ENCODE data around the gene PLEKHM3.

DNA sequence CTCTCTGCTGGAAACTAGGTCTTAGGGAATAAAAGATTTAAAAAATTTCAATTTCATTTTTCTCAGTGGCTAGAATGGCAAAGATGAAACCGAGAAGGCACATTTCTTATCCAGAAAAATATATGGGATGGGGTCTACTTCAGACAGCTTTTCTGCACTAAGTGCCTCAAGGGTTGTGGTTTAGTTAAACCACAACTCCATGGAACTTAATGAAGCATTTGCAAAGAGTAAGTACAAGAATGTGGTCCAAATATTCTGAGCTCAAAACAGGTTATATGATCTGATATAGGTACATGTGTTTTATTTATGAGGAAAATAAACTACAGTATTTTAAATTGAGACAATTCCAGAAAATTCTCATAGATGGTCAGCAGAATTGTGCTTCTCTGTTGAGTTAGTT, 153.8 kb downstream of the PLEKHM3 start:
- TF ChIP-seq, protein P1, sequence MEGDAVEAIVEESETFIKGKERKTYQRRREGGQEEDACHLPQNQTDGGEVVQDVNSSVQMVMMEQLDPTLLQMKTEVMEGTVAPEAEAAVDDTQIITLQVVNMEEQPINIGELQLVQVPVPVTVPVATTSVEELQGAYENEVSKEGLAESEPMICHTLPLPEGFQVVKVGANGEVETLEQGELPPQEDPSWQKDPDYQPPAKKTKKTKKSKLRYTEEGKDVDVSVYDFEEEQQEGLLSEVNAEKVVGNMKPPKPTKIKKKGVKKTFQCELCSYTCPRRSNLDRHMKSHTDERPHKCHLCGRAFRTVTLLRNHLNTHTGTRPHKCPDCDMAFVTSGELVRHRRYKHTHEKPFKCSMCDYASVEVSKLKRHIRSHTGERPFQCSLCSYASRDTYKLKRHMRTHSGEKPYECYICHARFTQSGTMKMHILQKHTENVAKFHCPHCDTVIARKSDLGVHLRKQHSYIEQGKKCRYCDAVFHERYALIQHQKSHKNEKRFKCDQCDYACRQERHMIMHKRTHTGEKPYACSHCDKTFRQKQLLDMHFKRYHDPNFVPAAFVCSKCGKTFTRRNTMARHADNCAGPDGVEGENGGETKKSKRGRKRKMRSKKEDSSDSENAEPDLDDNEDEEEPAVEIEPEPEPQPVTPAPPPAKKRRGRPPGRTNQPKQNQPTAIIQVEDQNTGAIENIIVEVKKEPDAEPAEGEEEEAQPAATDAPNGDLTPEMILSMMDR (IDR thresholded peaks at IDR 0.05 in 4 of 5, conservative IDR thresholded peaks at IDR 0.05 in 1 of 5): no peak
- no peak for TF ChIP-seq POLR2A (IDR thresholded peaks at IDR 0.05)

All from gastrocnemius medialis (tissue), 4 donors.